Activated T-cell treated with anti-CD3 and anti-CD28 coated beads for 24 hours (primary cell): ENCODE measurements around the gene SLC6A15.

Source experiments
- DNase-seq: peaks from one replicate; pipeline ENCODE4 v3.0.0-alpha.2; 2020; ENCODE audit warnings: low read depth

The SLC6A15 gene

GRCh38 chr12:84912198-84913128 is at the start of gene SLC6A15:
TSS of gene SLC6A15 (minus strand) at chr12:84912799. CDS start at chr12:84892120, 20,679 bp downstream.
- DNase-seq = no peak

- DNase-seq = no peak
Observed at GRCh38 chr12:84960918-84961317, 48.3 kb upstream of the SLC6A15 start.

GRCh38 chr12:84955298-84955697 is 42.7 kb upstream of the SLC6A15 start:
- no peak for DNase-seq

DNA sequence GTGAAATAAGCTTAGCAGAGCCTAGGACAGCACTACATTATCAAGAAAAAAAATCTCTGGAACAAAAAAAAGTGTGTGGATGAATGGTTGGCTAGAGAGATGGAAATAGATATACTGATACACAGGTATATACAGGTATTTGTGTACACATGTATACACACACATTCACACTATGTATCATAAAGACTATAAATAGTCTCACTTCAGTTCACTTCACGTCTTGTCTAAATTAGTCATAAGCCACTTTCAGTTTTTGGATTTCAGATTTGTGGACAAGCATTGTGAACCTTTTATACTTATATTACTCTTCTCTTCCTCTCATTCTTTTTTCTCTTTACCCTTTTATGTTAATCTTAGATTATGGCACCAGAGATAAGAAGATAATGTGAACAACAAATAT is 41.8 kb upstream of the SLC6A15 start:
- no peak for DNase-seq

GRCh38 chr12:84950971-84951546 is 38.5 kb upstream of the SLC6A15 start:
- DNase-seq = no peak

GRCh38 chr12:84946753-84947152 is 34.2 kb upstream of the SLC6A15 start:
- DNase-seq = no peak

- DNase-seq = no peak
Observed at GRCh38 chr12:84937415-84937814, 24.8 kb upstream of the SLC6A15 start.

- DNase-seq = no peak
Observed at GRCh38 chr12:84929501-84929900, 16.9 kb upstream of the SLC6A15 start.

DNA sequence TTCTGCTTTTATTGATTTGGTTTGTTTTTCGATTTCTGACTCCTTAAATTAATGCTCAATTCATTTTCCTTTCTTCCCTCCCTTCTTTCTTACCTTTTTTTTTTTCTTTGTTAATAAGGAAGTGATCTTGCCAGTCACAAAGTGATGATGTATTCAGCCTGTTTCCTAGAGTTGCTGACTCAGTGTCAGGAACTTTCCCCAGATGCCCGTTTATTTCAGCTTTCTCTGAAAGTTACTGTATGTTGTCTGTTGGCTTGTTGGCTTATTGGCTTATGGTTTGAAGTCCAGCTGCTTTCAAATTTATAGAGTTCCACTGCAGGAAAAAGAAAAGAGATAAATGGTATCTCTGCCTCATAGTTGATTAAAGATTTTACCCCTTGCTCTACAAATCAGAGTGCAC is 12.4 kb upstream of the SLC6A15 start:
- DNase-seq = no peak

DNA sequence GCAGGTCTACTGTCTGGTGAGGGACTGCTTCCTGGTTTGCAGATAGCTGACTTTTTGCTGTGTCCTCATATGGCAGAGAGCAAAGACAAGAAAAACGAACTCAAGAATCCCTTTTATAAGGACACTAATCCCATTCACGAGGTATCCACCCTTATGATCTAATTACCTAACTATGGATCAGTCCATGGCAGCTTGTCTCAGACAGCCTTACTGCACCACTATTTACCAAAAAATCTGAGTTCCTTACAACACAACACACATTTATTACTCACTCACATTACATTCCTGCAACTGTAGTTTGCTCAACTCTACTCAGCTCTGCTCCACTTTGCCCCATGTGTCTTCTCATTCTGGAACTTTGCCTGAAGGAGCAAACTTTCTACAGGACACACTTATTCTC is 10.1 kb upstream of the SLC6A15 start:
- DNase-seq = no peak

- no peak for DNase-seq
Observed at GRCh38 chr12:84920331-84920730, 7.7 kb upstream of the SLC6A15 start.

GRCh38 chr12:84919271-84919670 is 6.7 kb upstream of the SLC6A15 start:
- DNase-seq = no peak

DNA sequence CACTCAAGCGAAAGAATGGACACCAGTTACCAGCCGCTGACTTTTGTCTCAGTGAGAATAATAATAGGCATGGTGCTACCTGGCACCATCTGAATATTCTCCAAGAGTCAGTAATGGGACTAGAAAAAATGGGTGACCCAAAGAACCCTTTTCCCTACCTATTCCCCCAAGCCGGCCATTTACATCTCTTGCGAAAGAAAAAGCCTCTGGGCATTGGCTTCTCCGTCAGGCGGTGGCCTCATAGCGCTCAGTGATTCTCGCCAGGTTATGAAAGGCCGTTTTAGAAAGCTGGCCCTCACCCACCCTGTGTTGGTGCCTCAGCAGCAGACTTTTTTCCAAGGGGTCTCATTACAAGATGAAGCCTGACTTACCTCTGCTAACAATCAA is 523 bp upstream of the SLC6A15 start:
- DNase-seq = no peak

DNA sequence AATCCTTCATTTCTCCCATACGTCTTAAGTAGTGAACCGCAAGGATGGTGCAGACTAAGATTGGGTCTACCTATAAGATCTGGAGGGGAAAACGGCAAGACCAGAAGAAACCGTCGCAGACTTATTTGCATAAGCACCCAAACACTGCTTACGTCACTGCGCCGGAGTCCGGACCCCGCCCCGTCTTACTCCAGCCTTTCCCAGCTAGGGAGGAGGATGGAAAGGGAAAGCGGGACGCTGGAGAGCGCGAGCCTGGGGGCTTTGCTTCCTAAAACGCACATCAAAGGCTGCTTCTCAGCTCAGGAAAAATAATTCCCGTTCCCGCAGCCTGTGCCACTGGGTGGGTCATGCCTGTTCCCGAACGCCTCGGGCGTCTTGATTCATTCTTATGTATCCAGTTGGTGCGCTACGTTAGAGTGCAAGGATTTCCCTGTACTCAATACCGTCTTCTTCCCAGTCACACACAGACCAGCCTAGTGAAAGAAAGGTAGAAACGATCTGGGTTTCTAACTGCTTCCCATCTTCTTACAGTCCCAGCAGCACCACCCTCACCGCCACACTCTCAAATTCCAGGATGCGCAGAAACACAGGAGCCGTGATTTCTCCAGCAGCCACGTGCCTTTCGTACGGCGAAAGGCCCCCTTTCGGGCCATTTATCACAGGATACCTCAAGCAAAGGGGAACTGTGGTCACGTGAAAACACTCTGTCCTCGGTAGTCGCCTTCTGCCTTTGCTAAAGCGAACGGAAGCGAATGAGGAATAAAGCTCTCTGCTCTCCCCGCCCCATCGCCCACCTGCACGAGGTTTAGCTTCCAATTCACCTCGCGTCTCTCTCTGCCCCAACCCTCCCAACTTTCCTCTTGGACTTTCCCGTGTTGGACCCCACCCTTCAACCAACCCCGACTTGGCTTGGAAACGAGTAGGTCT is 1.1 kb downstream of the SLC6A15 start:
- DNase-seq = no peak

GRCh38 chr12:84910549-84911241 is 1.9 kb downstream of the SLC6A15 start:
- no peak for DNase-seq

- DNase-seq = no peak
Observed at GRCh38 chr12:84904051-84904450, 8.5 kb downstream of the SLC6A15 start.

DNA sequence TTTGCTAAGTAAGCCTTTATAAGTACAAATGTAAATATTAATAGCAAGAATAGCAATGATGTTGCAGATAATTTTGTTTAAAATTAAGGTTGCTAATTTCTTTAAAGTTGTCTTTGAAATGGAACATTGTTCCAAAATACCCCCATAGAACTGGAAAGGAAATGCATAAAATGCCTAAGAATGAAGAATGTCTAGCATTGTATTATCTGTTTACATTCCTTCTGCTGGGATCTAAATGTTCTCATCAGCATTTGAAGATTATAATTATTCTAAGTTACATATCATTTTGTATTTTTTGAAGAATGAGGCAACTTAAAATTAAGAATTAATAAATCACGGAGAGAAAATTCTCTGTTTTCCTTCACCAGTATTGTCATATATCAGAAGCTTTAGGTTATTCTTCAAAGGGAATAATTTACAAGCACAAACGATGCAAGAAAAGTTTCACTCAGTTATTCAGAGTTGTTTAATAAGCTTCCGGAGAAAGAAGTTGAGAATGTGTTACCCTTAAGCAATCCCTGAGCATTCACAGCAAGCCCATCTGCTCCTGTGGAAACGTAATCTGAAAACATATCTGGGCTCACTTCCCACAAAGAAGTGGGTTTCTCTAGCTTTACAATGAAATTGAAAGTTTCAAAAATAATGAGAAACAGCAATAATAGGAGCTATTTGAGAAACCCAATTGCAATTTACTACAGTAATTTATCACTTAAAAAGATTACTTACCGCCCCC is 21.3 kb downstream of the SLC6A15 start:
- no peak for DNase-seq

- DNase-seq = no peak
Observed at GRCh38 chr12:84889818-84890217, 22.8 kb downstream of the SLC6A15 start.

DNA sequence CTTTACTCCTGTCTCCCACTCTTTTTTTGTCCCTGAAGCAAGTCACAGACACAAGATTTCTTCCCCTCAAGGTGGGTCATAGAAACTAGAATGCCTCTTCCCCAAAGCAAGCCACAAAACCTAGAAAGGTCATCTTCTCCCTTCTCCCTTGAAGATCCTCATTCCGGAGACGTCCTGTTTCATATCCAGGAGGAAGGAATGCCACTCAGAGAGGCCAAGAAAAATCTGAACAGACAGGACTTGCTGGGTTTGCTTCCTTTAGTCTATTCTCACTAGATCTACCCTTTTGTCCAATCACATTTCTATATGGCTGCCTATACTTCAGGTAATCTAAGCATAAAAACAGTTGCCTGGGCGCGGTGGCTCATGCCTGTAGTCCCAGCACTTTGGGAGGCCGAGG is 23.7 kb downstream of the SLC6A15 start:
- no peak for DNase-seq

- no peak for DNase-seq
Observed at GRCh38 chr12:84877340-84877739, 35.3 kb downstream of the SLC6A15 start.

GRCh38 chr12:84875241-84875640 is 37.4 kb downstream of the SLC6A15 start:
- DNase-seq = no peak
